Keratinocyte (primary cell): ENCODE results near the gene OR2AT4. TPM values are rescaled to one million over a fixed set of nuclear protein-coding genes. Genes with fewer than 3 reads are reported as not detected.

Experiments
- DNase-seq: peaks from one replicate; pipeline ENCODE4 v3.0.0-alpha.2; 2011; ENCODE audit warnings: low read depth, missing footprints, low spot score
- FAIRE-seq: peaks from 2 replicates; lab custom pipeline; 2011; peaks lifted over from hg19 to GRCh38; lab: Jason Lieb, UNC
- H2AFZ ChIP-seq: 2 replicates; pipeline ENCODE4 v1.6.0; 2012; ENCODE audit warnings: low read length, control low read depth, inconsistent platforms; ENCODE audit not compliant: control insufficient read depth
- H3K27ac ChIP-seq: 2 replicates; pipeline ENCODE4 v1.5.1; 2011; ENCODE audit warnings: low read length; ENCODE audit not compliant: control insufficient read depth, insufficient read depth
- H3K27me3 ChIP-seq: 3 replicates; pipeline ENCODE4 v1.6.0; 2011; ENCODE audit warnings: low read length; ENCODE audit not compliant: control insufficient read depth, insufficient read depth; ENCODE audit errors: extremely low read depth
- H3K36me3 ChIP-seq, 2 experiments: 2 replicates in 1 of 2; 3 replicates in 1 of 2; pipeline ENCODE4 v1.5.1; 2011; ENCODE audit warnings: low read length in 2 of 2, mild to moderate bottlenecking in 1 of 2; ENCODE audit not compliant: control insufficient read depth in 2 of 2, insufficient read depth in 2 of 2; ENCODE audit errors: extremely low read depth in 1 of 2
- H3K4me1 ChIP-seq: 3 replicates; pipeline ENCODE4 v1.5.1; 2011; ENCODE audit warnings: low read length; ENCODE audit not compliant: control insufficient read depth, insufficient read depth; ENCODE audit errors: extremely low read depth
- H3K4me2 ChIP-seq: 3 replicates; pipeline ENCODE4 v1.6.0; 2011; ENCODE audit warnings: low read depth, low read length; ENCODE audit not compliant: control insufficient read depth, insufficient read depth; ENCODE audit errors: extremely low read depth
- H3K4me3 ChIP-seq, 3 experiments: fragments of 200-600 bp in 1 of 3; sonication (generic) in 1 of 3; 2 replicates in 2 of 3; 3 replicates in 1 of 3; pipeline ENCODE4 v1.5.1; 2011 to 2016; ENCODE audit warnings: low read length in 3 of 3, mild to moderate bottlenecking in 3 of 3, control low read depth in 2 of 3, inconsistent platforms in 1 of 3, low read depth in 1 of 3, mixed read lengths in 1 of 3, mixed run types in 1 of 3, moderate library complexity in 1 of 3; ENCODE audit not compliant: control insufficient read depth in 2 of 3, insufficient read depth in 2 of 3; ENCODE audit errors: extremely low read depth in 1 of 3
- H3K79me2 ChIP-seq: 2 replicates; pipeline ENCODE4 v1.6.0; 2012; ENCODE audit warnings: low read length; ENCODE audit not compliant: control insufficient read depth, insufficient read depth
- H3K9ac ChIP-seq: 3 replicates; pipeline ENCODE4 v1.6.0; 2011; ENCODE audit warnings: low read length; ENCODE audit not compliant: control insufficient read depth, insufficient read depth; ENCODE audit errors: extremely low read depth
- H3K9me1 ChIP-seq: 3 replicates; pipeline ENCODE4 v1.6.0; 2011; ENCODE audit warnings: low read length; ENCODE audit not compliant: control insufficient read depth, insufficient read depth; ENCODE audit errors: extremely low read depth
- H3K9me3 ChIP-seq: 2 replicates; pipeline ENCODE4 v1.5.1; 2012; ENCODE audit warnings: low read depth, low read length; ENCODE audit not compliant: control insufficient read depth
- H4K20me1 ChIP-seq: 3 replicates; pipeline ENCODE4 v1.6.0; 2011; ENCODE audit warnings: low read length; ENCODE audit not compliant: control insufficient read depth, insufficient read depth; ENCODE audit errors: extremely low read depth
- CTCF ChIP-seq, 3 experiments: IDR thresholded peaks in 1 of 3; conservative IDR thresholded peaks in 1 of 3; optimal IDR thresholded peaks in 1 of 3; 2 replicates in 2 of 3; 3 replicates in 1 of 3; pipeline versions ENCODE3 to v1.5.1; 2011; ENCODE audit warnings: low read length in 3 of 3, mild to moderate bottlenecking in 3 of 3, moderate library complexity in 2 of 3, control low read depth in 1 of 3, inconsistent platforms in 1 of 3; ENCODE audit not compliant: insufficient read depth in 2 of 3; ENCODE audit errors: extremely low read depth in 1 of 3
- EZH2 ChIP-seq: IDR thresholded peaks from one replicate; pipeline ENCODE4 v1.6.1; 2012; ENCODE audit warnings: inconsistent platforms, mild to moderate bottlenecking, low read length, moderate library complexity
- dilution Hi-C: fragments of 300-500 bp; cut with MboI; formaldehyde crosslinking; loops from one replicate; pipeline ENCODE4 v1.7.0; 2020; ENCODE audit warnings: low sequenced_read_pairs; ENCODE audit not compliant: extremely low pct_ligation_motif_present
- polyA plus RNA-seq, 5 experiments: library from polyadenylated mRNA; depleted of rRNA in 3 of 5; stranded (reverse) in 3 of 5; stranded (forward) in 1 of 5; unstranded in 1 of 5; fragments of >200 nt; gene quantifications; 1 replicate in 1 of 5; 2 replicates in 3 of 5; 3 replicates in 1 of 5; pipeline versions ENCODE4 v1.2.1 to v1.2.3, GENCODE V29; 2011 to 2012; ENCODE audit warnings: missing spikeins in 2 of 5, low read depth in 1 of 5, low replicate concordance in 1 of 5

OR2AT4 gene
- polyA plus RNA-seq, 1 donor (not counting 4 experiments of a cell fraction or from before 2014, with no cell fraction given): not detected

- Histone ChIP-seq H3K4me3 (no peak overlapping the region), H4K20me1 (no peaks in the 10 kb centered on the region), H3K9ac (no peak overlapping the region), H3K4me2 (no peak overlapping the region), H3K27ac (no peak overlapping the region), H3K36me3 (no peaks in the 10 kb centered on the region), H3K27me3 (no peaks in the 10 kb centered on the region), H3K9me3 (no peaks in the 10 kb centered on the region), H2AFZ (no peak overlapping the region), H3K79me2 (no peaks in the 10 kb centered on the region), H3K9me1 (no peaks in the 10 kb centered on the region), H3K4me1 (no peaks in the 10 kb centered on the region)
- dilution Hi-C loops: no loop called here
- TF ChIP-seq CTCF (optimal IDR thresholded peaks at IDR 0.05 in 1 of 3, IDR thresholded peaks at IDR 0.05 in 1 of 3, conservative IDR thresholded peaks at IDR 0.05 in 1 of 3; ENCODE audit: extremely low read depth in 1 of 3, insufficient read depth in 2 of 3, low read length in 3 of 3) (no peak), EZH2 (no peak)
- FAIRE-seq: no peak
- no peak for DNase-seq
These were observed 6.8 kb upstream of the OR2AT4 start for GRCh38 chr11:75103380-75104026.

GRCh38 chr11:75101424-75102128 lies 4.9 kb upstream of the OR2AT4 start:
- Histone ChIP-seq H2AFZ (no peak overlapping the region), H3K79me2 (no peaks in the 10 kb centered on the region), H3K4me3 (no peak overlapping the region), H3K9me1 (no peaks in the 10 kb centered on the region), H4K20me1 (no peaks in the 10 kb centered on the region), H3K9me3 (no peaks in the 10 kb centered on the region), H3K4me2 (no peak overlapping the region), H3K27ac (no peak overlapping the region), H3K4me1 (no peaks in the 10 kb centered on the region), H3K9ac (no peak overlapping the region), H3K36me3 (no peaks in the 10 kb centered on the region), H3K27me3 (no peaks in the 10 kb centered on the region)
- DNase-seq (no peak), FAIRE-seq (no peak)
- no peak for TF ChIP-seq CTCF (optimal IDR thresholded peaks at IDR 0.05 in 1 of 3, IDR thresholded peaks at IDR 0.05 in 1 of 3, conservative IDR thresholded peaks at IDR 0.05 in 1 of 3; ENCODE audit: extremely low read depth in 1 of 3, insufficient read depth in 2 of 3, low read length in 3 of 3)
- TF ChIP-seq EZH2: no peak
- dilution Hi-C loops: no loop called here
